ENCODE results near the gene PUDP. TPM values are rescaled to one million over a fixed set of nuclear protein-coding genes. Genes with fewer than 3 reads are reported as not detected.

PUDP gene
- total and polyA plus RNA-seq, 12 donors = 4.3 to 29.3 (median 14.5) TPM

GRCh38 chrX:7065473-7065872, 82.5 kb downstream of the PUDP start:
- Histone ChIP-seq H3K4me3 (no peak overlapping the region), H3K9me3 (replicated peaks in 1 of 3) (no peaks in the 10 kb centered on the region), H3K27ac (no peak overlapping the region), H3K27me3 (no peaks in the 10 kb centered on the region), H3K4me1 (replicated peaks in 1 of 2) (no peaks in the 10 kb centered on the region), H3K36me3 (replicated peaks in 1 of 2) (no peaks in the 10 kb centered on the region)
- DNase-seq = no peak
- intact Hi-C loops (cut with DNase I) = no loop called here
- TF ChIP-seq POLR2A (IDR thresholded peaks at IDR 0.05) (no peak), CTCF (IDR thresholded peaks at IDR 0.05) (no peak)
- WGBS, 4 donors = 94 to 97% (median 95%) methylated on average over 7 to 8 of the region's 8 CpGs

GRCh38 chrX:7062903-7063302, 85.0 kb downstream of the PUDP start:
- TF ChIP-seq POLR2A (IDR thresholded peaks at IDR 0.05) (no peak), CTCF (IDR thresholded peaks at IDR 0.05) (no peak)
- 81 to 100% (median 90%) methylated on average over 1 of the region's 1 CpG for WGBS, 4 donors
- no peaks in the 10 kb centered on the region for H3K36me3 ChIP-seq (replicated peaks in 1 of 2)
- no peak overlapping the region for H3K27ac ChIP-seq
- no peaks in the 10 kb centered on the region for H3K27me3 ChIP-seq
- DNase-seq = no peak
- no peaks in the 10 kb centered on the region for H3K4me1 ChIP-seq (replicated peaks in 1 of 2)
- H3K4me3 ChIP-seq = no peak overlapping the region
- H3K9me3 ChIP-seq (replicated peaks in 1 of 3) = no peaks in the 10 kb centered on the region
- intact Hi-C loops (cut with DNase I) = no loop called here

DNA sequence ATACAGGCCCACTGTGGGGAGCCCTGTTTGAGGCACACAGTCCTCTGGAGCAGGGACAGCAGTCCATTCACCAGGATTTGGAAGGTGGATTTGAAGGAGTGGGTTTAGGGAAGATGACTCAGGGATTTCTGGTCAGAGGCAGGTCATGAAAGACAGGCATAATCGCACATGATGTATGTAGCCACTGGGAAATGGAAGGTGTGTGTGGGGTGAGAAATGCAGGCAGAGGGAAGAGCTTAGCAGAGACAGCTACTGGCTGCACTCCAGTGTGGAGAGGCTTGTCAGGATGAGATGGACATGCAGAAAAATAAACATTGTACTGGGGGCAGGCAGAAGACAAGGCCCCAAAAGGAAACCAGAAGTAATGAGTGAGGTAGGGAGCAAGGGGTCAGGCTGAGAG, 85.7 kb downstream of the PUDP start:
- Histone ChIP-seq H3K9me3 (replicated peaks in 1 of 3) (no peaks in the 10 kb centered on the region), H3K4me1 (replicated peaks in 1 of 2) (no peaks in the 10 kb centered on the region), H3K27me3 (no peaks in the 10 kb centered on the region), H3K4me3 (no peak overlapping the region), H3K36me3 (replicated peaks in 1 of 2) (no peaks in the 10 kb centered on the region), H3K27ac (no peak overlapping the region)
- 71 to 88% (median 76%) methylated on average over 1 of the region's 1 CpG for WGBS, 4 donors
- intact Hi-C loops (cut with DNase I) = no loop called here
- TF ChIP-seq POLR2A (IDR thresholded peaks at IDR 0.05) (no peak), CTCF (IDR thresholded peaks at IDR 0.05) (no peak)
- no peak for DNase-seq

DNA sequence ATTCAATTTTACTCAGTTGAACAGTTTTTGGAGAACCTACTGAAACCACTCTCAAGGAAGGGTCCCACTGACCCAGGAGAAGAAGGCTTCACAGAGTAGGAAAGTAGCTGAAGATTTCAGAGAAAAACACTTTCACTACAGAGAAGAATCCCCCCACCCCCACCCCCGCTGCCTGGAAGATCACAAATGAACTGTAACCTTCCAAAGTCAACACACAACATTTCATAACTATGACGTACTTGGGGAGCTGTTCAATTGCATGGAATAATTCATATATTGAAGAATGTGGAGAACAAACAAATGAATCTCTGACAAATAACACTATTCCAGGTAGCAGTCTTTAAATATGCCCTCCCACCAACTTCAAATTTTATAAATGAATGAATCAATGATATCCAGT, 86.5 kb downstream of the PUDP start:
- no peak for TF ChIP-seq POLR2A (IDR thresholded peaks at IDR 0.05)
- no peak for TF ChIP-seq CTCF (IDR thresholded peaks at IDR 0.05)
- Histone ChIP-seq H3K4me1 (replicated peaks in 1 of 2) (no peaks in the 10 kb centered on the region), H3K36me3 (replicated peaks in 1 of 2) (no peaks in the 10 kb centered on the region), H3K27ac (no peak overlapping the region), H3K4me3 (no peak overlapping the region), H3K27me3 (no peaks in the 10 kb centered on the region), H3K9me3 (replicated peaks in 1 of 3) (no peaks in the 10 kb centered on the region)
- intact Hi-C loops (cut with DNase I) = no loop called here
- WGBS, 4 donors = 79 to 100% (median 88%) methylated on average over 2 of the region's 2 CpGs
- DNase-seq = no peak

Data from adrenal gland (tissue), 12 donors.